CD4-positive, CD25-positive, alpha-beta regulatory T cell (primary cell): ENCODE measurements around the gene RABL2A. TPM values are rescaled to one million over a fixed set of nuclear protein-coding genes. Genes with fewer than 3 reads are reported as not detected.
"Not testable (repeated sequence)": the region's sequence is repeated elsewhere in the genome, so short reads cannot be mapped to it uniquely, and the experiment has no call there.

Source experiments
- ATAC-seq, 2 donors: fragments of 150-1000 bp; cut with Tn5 transposase; one replicate each; pipeline ENCODE4 v1.10.0; 2021; ENCODE audit warnings: low read depth in 2 of 2, moderate number of reproducible peaks in 2 of 2, moderate library complexity in 1 of 2
- DNase-seq, 3 donors: peaks; one replicate each; pipeline versions ENCODE4 v3.0.0 to v3.0.0-alpha.2; 2012 to 2022; ENCODE audit warnings: mixed read lengths in 1 of 3
- H3K27ac ChIP-seq: one replicate; pipeline ENCODE4 v1.7.0; 2013; ENCODE audit warnings: mild to moderate bottlenecking, low read length; ENCODE audit not compliant: insufficient read depth, poor library complexity, severe bottlenecking
- H3K27me3 ChIP-seq: one replicate; pipeline ENCODE4 v1.7.0; 2013; ENCODE audit warnings: low read length; ENCODE audit not compliant: control insufficient read depth, insufficient read depth
- H3K36me3 ChIP-seq: one replicate; pipeline ENCODE4 v1.7.0; 2013; ENCODE audit warnings: mild to moderate bottlenecking, low read length, moderate library complexity; ENCODE audit not compliant: control insufficient read depth, insufficient read depth
- H3K4me1 ChIP-seq: 2 replicates; pipeline ENCODE4 v1.7.0; 2013; ENCODE audit warnings: mild to moderate bottlenecking, low read length; ENCODE audit not compliant: insufficient read depth, control insufficient read depth, poor library complexity, severe bottlenecking
- H3K4me3 ChIP-seq: one replicate; pipeline ENCODE4 v1.7.0; 2013; ENCODE audit warnings: low read depth, mild to moderate bottlenecking, low read length, moderate library complexity
- H3K9me3 ChIP-seq, 2 experiments: 1 replicate in 1 of 2; 2 replicates in 1 of 2; pipeline ENCODE4 v1.7.0; 2013; ENCODE audit warnings: low read length in 2 of 2, mild to moderate bottlenecking in 1 of 2, moderate library complexity in 1 of 2; ENCODE audit not compliant: control insufficient read depth in 2 of 2
- H3K27ac Mint-ChIP-seq, 3 donors: one replicate each; pipeline ENCODE4 v1.8.0; 2020 to 2022; ENCODE audit warnings: mild to moderate bottlenecking in 3 of 3, mixed read lengths in 3 of 3, moderate library complexity in 2 of 3
- H3K27me3 Mint-ChIP-seq: one replicate; pipeline ENCODE4 v1.8.0; 2022; ENCODE audit warnings: mild to moderate bottlenecking, mixed read lengths
- H3K36me3 Mint-ChIP-seq: one replicate; pipeline ENCODE4 v1.8.0; 2020; ENCODE audit warnings: mixed read lengths
- H3K4me1 Mint-ChIP-seq, 4 donors: one replicate each; pipeline ENCODE4 v1.8.0; 2020 to 2022; ENCODE audit warnings: mixed read lengths in 4 of 4, mild to moderate bottlenecking in 1 of 4
- H3K4me3 Mint-ChIP-seq, 4 donors: one replicate each; pipeline ENCODE4 v1.8.0; 2020 to 2022; ENCODE audit warnings: mild to moderate bottlenecking in 4 of 4, mixed read lengths in 4 of 4, moderate library complexity in 3 of 4
- H3K9me3 Mint-ChIP-seq, 7 donors: one replicate each; pipeline ENCODE4 v1.8.0; 2020 to 2022; ENCODE audit warnings: mixed read lengths in 7 of 7, mild to moderate bottlenecking in 3 of 7, moderate library complexity in 2 of 7
- polyA plus RNA-seq, 4 donors: library from polyadenylated mRNA; unstranded; fragments of 300-500 nt; fragmentation: Illumina TruSeq; gene quantifications; one replicate each; pipeline ENCODE4 v1.2.3, GENCODE V29; 2021
- total RNA-seq: library from RNA; stranded (reverse); gene quantifications from one replicate; pipeline ENCODE4 v1.2.3, GENCODE V29; 2022

The RABL2A gene
- total and polyA plus RNA-seq, 5 donors from 2014 or later = 5.9 to 22.5 (median 7.9) TPM

DNA sequence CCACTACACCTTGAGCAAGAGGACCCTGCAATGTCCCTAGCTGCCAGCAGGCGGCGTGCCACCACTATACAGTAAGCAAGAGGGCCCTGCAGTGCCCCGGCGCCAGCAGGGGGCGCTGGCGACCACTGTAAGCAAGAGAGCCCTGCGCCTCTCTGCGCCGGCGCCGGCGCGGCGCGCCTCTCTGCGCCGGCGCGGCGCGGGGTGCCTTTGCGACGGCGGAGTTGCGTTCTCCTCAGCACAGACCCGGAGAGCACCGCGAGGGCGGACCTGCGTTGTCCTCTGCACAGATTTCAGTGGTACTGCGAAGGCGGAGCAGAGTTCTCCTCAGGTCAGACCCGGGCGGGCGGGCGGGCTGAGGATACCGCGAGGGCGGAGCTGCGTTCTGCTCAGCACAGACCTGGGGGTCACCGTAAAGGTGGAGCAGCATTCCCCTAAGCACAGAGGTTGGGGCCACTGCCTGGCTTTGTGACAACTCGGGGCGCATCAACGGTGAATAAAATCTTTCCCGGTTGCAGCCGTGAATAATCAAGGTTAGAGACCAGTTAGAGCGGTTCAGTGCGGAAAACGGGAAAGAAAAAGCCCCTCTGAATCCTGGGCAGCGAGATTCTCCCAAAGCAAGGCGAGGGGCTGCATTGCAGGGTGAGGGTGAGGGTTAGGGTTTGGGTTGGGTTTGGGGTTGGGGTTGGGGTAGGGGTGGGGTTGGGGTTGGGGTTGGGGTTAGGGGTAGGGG, 24.9 kb upstream of the RABL2A start:
- H3K9me3 Mint-ChIP-seq, H3K27me3 Mint-ChIP-seq, H3K4me3 ChIP-seq, ATAC-seq, H3K36me3 Mint-ChIP-seq, H3K27ac Mint-ChIP-seq, H3K9me3 ChIP-seq, H3K27me3 ChIP-seq, H3K36me3 ChIP-seq, H3K27ac ChIP-seq, H3K4me1 ChIP-seq: not testable (repeated sequence)
- peak; percentile 15 to 73 (median 43) for DNase-seq
- Mint-ChIP-seq H3K4me1 (peaks cover 0 to 12% (median 8%) of the 10 kb centered on the region in 4 donors), H3K4me3 (peak overlapping the region in 1 of 4 donors; percentile 31)

DNA sequence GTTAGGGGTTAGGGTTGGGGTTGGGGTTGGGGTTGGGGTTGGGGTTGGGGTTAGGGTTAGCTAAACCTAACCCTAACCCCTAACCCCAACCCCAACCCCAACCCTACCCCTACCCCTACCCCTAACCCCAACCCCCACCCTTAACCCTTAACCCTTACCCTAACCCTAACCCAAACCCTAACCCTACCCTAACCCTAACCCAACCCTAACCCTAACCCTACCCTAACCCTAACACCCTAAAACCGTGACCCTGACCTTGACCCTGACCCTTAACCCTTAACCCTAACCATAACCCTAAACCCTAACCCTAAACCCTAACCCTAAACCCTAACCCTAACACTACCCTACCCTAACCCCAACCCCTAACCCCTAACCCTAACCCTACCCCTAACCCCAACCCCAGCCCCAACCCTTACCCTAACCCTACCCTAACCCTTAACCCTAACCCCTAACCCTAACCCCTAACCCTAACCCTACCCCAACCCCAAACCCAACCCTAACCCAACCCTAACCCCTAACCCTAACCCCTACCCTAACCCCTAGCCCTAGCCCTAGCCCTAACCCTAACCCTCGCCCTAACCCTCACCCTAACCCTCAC, 24.1 kb upstream of the RABL2A start:
- ATAC-seq (peak; percentile 34 to 39), DNase-seq (no peak)
- Mint-ChIP-seq H3K36me3 (no peaks in the 10 kb centered on the region), H3K27ac (peak overlapping the region in 2 of 3 donors; percentile 92 to 97), H3K9me3 (peaks cover 0 to 2% (median 0%) of the 10 kb centered on the region in 7 donors), H3K4me3 (peak overlapping the region; percentile 91 to 95 (median 94)), H3K27me3 (peaks cover 8% of the 10 kb centered on the region), H3K4me1 (peaks cover 0 to 12% (median 8%) of the 10 kb centered on the region in 4 donors)
- no peaks in the 10 kb centered on the region for H3K9me3 ChIP-seq
- H3K27ac ChIP-seq = peak overlapping the region; percentile 73
- no peaks in the 10 kb centered on the region for H3K27me3 ChIP-seq
- peak overlapping the region; percentile 32 for H3K4me3 ChIP-seq
- no peaks in the 10 kb centered on the region for H3K36me3 ChIP-seq
- no peaks in the 10 kb centered on the region for H3K4me1 ChIP-seq

DNA sequence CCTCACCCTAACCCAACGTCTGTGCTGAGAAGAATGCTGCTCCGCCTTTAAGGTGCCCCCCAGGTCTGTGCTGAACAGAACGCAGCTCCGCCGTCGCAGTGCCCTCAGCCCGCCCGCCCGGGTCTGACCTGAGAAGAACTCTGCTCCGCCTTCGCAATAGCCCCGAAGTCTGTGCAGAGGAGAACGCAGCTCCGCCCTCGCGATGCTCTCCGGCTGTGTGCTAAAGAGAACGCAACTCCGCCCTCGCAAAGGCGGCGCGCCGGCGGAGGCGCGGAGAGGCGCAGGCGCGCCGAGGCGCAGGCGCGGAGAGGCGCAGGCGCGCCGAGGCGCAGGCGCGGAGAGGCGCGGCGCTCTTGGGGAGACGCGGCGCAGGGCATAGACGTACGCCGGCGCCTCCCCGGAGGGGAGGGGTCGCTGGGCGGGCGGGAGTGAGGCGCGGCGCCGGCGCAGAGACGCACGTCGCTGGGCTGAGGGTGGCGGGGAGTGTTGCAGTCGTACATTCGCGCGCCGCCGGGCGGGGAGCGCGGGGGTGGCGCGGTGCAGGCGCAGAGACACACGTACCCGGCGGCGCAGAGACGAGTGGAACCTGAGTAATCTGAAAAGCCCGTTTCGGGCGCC, 23.5 kb upstream of the RABL2A start:
- peak; percentile 89 to 92 for ATAC-seq
- peak overlapping the region; percentile 92 to 97 (median 96) for H3K27ac Mint-ChIP-seq
- H3K4me1 Mint-ChIP-seq = peaks cover 0 to 12% (median 8%) of the 10 kb centered on the region in 4 donors
- Histone ChIP-seq H3K27ac (peak overlapping the region; percentile 73), H3K4me3 (peak overlapping the region; percentile 32)
- not testable (repeated sequence) for H3K36me3 Mint-ChIP-seq, H3K9me3 Mint-ChIP-seq, H3K9me3 ChIP-seq, H3K4me1 ChIP-seq, H3K27me3 ChIP-seq, H3K36me3 ChIP-seq, H3K27me3 Mint-ChIP-seq
- peak; percentile 85 to 93 (median 90) for DNase-seq
- H3K4me3 Mint-ChIP-seq = peak overlapping the region; percentile 91 to 95 (median 94)

DNA sequence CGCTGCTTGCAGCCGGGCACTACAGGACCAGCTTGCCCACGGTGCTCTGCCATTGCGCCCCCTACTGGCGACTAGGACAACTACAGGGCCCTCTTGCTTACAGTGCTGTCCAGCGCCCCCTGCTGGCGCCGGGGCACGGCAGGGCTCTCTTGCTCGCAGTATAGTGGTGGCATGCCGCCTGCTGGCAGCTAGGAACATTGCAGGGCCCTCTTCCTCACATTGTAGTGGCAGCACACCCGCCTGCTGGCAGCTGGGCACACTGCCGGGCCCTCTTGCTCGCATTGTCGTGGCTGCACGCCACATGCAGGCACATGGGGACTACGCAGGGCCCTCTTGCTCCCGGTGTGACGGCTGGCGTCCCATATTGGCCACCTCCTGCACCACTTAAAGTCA, 23.0 kb upstream of the RABL2A start:
- peak overlapping the region; percentile 91 to 95 (median 94) for H3K4me3 Mint-ChIP-seq
- H3K9me3 Mint-ChIP-seq, H3K9me3 ChIP-seq, H3K27me3 Mint-ChIP-seq, H3K27me3 ChIP-seq, H3K4me1 ChIP-seq, H3K4me3 ChIP-seq, H3K36me3 ChIP-seq, H3K36me3 Mint-ChIP-seq: not testable (repeated sequence)
- H3K4me1 Mint-ChIP-seq = peaks cover 0 to 12% (median 8%) of the 10 kb centered on the region in 4 donors
- H3K27ac ChIP-seq = peak overlapping the region; percentile 71
- peak overlapping the region; percentile 92 to 96 (median 96) for H3K27ac Mint-ChIP-seq
- peak; percentile 49 to 56 for ATAC-seq
- peak; percentile 85 to 97 (median 96) for DNase-seq

DNA sequence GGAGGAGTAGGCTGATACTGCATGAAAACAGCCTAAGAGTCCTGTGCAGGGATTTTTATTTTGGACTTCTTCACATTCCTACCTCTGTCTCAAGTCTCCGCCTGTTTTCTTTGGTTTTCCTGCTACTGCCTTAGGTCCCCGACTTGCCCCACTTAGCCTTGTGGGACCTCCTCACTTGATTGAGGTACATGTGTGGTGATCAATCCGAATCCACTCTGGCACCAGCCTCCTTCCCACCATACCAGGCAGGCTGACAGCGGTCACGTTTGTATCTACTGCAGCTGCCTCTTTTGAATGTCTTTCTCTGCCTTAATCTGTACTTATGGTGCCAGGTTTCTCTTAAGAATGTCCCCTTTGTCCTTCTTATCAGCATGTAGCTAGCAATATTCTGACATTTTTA, 22.4 kb upstream of the RABL2A start:
- H3K4me1 Mint-ChIP-seq = peaks cover 0 to 12% (median 8%) of the 10 kb centered on the region in 4 donors
- not testable (repeated sequence) for H3K4me1 ChIP-seq, H3K9me3 Mint-ChIP-seq, H3K36me3 ChIP-seq, H3K36me3 Mint-ChIP-seq, H3K4me3 ChIP-seq, H3K9me3 ChIP-seq, H3K27me3 ChIP-seq, H3K27ac ChIP-seq, DNase-seq, H3K27me3 Mint-ChIP-seq, ATAC-seq
- H3K27ac Mint-ChIP-seq = peak overlapping the region; percentile 92 to 96 (median 96)
- H3K4me3 Mint-ChIP-seq = peak overlapping the region in 2 of 4 donors; percentile 91 to 95

DNA sequence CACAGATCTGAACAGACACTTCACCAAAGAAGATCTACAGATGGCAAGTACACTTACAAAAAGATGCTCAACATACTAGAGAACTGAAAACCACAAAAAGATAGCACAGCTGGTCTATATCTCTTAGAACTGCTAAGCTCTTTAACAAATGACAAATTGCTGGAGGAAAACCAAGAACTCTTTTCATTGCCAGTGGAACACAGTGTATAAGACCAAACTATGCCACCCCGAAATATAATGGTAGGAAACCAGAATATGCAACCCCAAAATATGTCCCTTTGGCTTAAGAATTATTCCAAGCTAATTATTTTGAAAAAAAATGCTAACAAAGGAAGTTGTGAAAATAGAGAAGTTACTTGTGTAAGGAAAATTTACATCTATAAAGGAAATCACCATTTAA, 21.0 kb upstream of the RABL2A start:
- DNase-seq, H3K36me3 ChIP-seq, H3K36me3 Mint-ChIP-seq, H3K4me3 Mint-ChIP-seq, H3K27ac Mint-ChIP-seq, ATAC-seq, H3K27me3 Mint-ChIP-seq, H3K4me1 ChIP-seq, H3K9me3 ChIP-seq, H3K4me3 ChIP-seq, H3K27me3 ChIP-seq, H3K9me3 Mint-ChIP-seq, H3K27ac ChIP-seq: not testable (repeated sequence)
- H3K4me1 Mint-ChIP-seq = peaks cover 0 to 12% (median 8%) of the 10 kb centered on the region in 4 donors

DNA sequence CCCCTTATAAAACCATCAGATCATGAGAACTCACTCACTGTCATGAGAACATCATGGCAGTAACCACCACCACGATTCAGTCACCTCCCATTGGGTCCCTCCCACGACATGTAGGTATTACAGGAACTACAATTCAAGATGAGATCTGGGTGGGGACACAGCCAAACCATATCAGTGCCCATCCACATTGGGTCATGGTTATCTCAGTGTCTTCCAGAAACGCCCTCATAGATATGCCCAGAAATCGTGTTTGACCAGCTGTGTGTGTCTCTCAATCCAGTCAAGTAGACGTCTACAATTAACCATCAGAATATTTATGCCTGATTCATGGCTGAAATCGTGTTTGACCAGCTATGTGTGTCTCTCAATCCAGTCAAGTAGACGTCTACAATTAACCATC, 17.2 kb upstream of the RABL2A start:
- not testable (repeated sequence) for H3K4me3 ChIP-seq, H3K27ac Mint-ChIP-seq, H3K4me1 ChIP-seq, H3K9me3 ChIP-seq, H3K36me3 Mint-ChIP-seq, H3K27me3 ChIP-seq, DNase-seq, H3K27ac ChIP-seq, ATAC-seq, H3K36me3 ChIP-seq, H3K4me1 Mint-ChIP-seq, H3K27me3 Mint-ChIP-seq, H3K9me3 Mint-ChIP-seq, H3K4me3 Mint-ChIP-seq
